GM12878 (cell line): Measurements from ENCODE around the gene PROC. TPM values are rescaled to one million over a fixed set of nuclear protein-coding genes. Genes with fewer than 3 reads are reported as not detected.

Experiments
- ATAC-seq: fragments of 200-7000 bp; cut with Tn5 transposase; 3 replicates; pipeline ENCODE4 v1.9.1; 2020; ENCODE audit warnings: mild to moderate bottlenecking, moderate library complexity
- BruUV-seq: library from RNA; stranded (reverse); fragments of 400-500 nt; replicated peaks from 2 replicates; lab custom pipeline; 2021; lab: Mats Ljungman, UMichigan
- CTCF ChIA-PET: fragments of 300-600 bp; sonication (Branson Sonifier 250); formaldehyde crosslinking; extraction: SDS; loops from one replicate; lab custom pipeline; 2021; ENCODE audit warnings: inconsistent platforms; lab: Yijun Ruan, JAX
- POLR2A ChIA-PET: fragments of 350-600 bp; formaldehyde crosslinking; extraction: SDS; loops from one replicate; lab custom pipeline; 2021; ENCODE audit warnings: inconsistent platforms; lab: Charles Lee
- RAD21 ChIA-PET: fragments of 300-600 bp; sonication (Branson Sonifier 250); formaldehyde crosslinking; loops from one replicate; lab custom pipeline; 2023; ENCODE audit warnings: antibody characterized with exemption; ENCODE audit not compliant: unreplicated experiment; lab: Charles Lee
- SMC1A ChIA-PET: fragments of 300-600 bp; sonication (Branson Sonifier 250); formaldehyde crosslinking; loops from one replicate; lab custom pipeline; 2023; ENCODE audit not compliant: unreplicated experiment, uncharacterized antibody; lab: Charles Lee
- DNase-seq: peaks from one replicate; pipeline ENCODE4 v3.0.0-alpha.2; 2011; ENCODE audit warnings: low read depth, low spot score
- FAIRE-seq: peaks from 3 replicates; lab custom pipeline; 2011; peaks lifted over from hg19 to GRCh38; lab: Jason Lieb, UNC
- H2AFZ ChIP-seq: 2 replicates; pipeline ENCODE4 v1.6.0; 2011; ENCODE audit warnings: low read depth, low read length, control low read depth; ENCODE audit not compliant: control insufficient read depth
- H3K27ac ChIP-seq: 2 replicates; pipeline ENCODE4 v1.5.1; 2011; ENCODE audit warnings: control low read depth; ENCODE audit not compliant: control insufficient read depth, insufficient read depth
- H3K27me3 ChIP-seq, 2 experiments: replicated peaks in 1 of 2; 2 replicates each; pipeline versions ENCODE4 v1.6.0 to v1.6.1; 2011; ENCODE audit warnings: low read length in 1 of 2; ENCODE audit not compliant: control insufficient read depth in 2 of 2, insufficient read depth in 2 of 2
- H3K36me3 ChIP-seq, 2 experiments: 2 replicates each; pipeline ENCODE4 v1.5.1; 2011; ENCODE audit warnings: low read length in 1 of 2; ENCODE audit not compliant: control insufficient read depth in 2 of 2, insufficient read depth in 2 of 2
- H3K4me1 ChIP-seq: 2 replicates; pipeline ENCODE4 v1.6.1; 2011; ENCODE audit warnings: mild to moderate bottlenecking, low read length, moderate library complexity, mixed read lengths; ENCODE audit not compliant: control insufficient read depth, insufficient read depth
- H3K4me2 ChIP-seq: 2 replicates; pipeline ENCODE4 v1.6.0; 2011; ENCODE audit warnings: control low read depth; ENCODE audit not compliant: control insufficient read depth, insufficient read depth
- H3K4me3 ChIP-seq: fragments of 200-600 bp; sonication (generic); 2 replicates; pipeline ENCODE4 v1.5.1; 2016
- H3K79me2 ChIP-seq: 2 replicates; pipeline ENCODE4 v1.6.0; 2011; ENCODE audit warnings: low read length; ENCODE audit not compliant: control insufficient read depth, insufficient read depth
- H3K9ac ChIP-seq: 2 replicates; pipeline ENCODE4 v1.8.0; 2011; ENCODE audit warnings: low read length, control low read depth, mixed read lengths; ENCODE audit not compliant: control insufficient read depth, insufficient read depth
- H3K9me3 ChIP-seq: replicated peaks from 3 replicates; pipeline ENCODE4 v1.5.1; 2011; ENCODE audit warnings: mild to moderate bottlenecking, low read length; ENCODE audit not compliant: control insufficient read depth, insufficient read depth
- H4K20me1 ChIP-seq: 2 replicates; pipeline ENCODE4 v1.6.0; 2011; ENCODE audit not compliant: control insufficient read depth, insufficient read depth
- ASH2L ChIP-seq: fragments of 300-600, 200-600 bp; sonication (generic); IDR thresholded peaks from 2 replicates; pipeline ENCODE4 v1.6.1; 2017; ENCODE audit warnings: low read depth, mild to moderate bottlenecking, borderline replicate concordance
- CBX5 ChIP-seq: sonication (generic); IDR thresholded peaks from 2 replicates; pipeline ENCODE4 v1.6.1; 2016; ENCODE audit warnings: low read depth, moderate library complexity, mild to moderate bottlenecking, inconsistent platforms
- CREB1 ChIP-seq: IDR thresholded peaks from 2 replicates; pipeline ENCODE4 v1.6.1; 2012; ENCODE audit warnings: low read depth, mild to moderate bottlenecking, inconsistent platforms
- EZH2 ChIP-seq: IDR thresholded peaks from 2 replicates; pipeline ENCODE4 v1.6.1; 2012; ENCODE audit warnings: low read depth, mild to moderate bottlenecking, control low read depth, inconsistent platforms, low read length, borderline replicate concordance; ENCODE audit not compliant: control insufficient read depth
- HCFC1 ChIP-seq: fragments of 150-350 bp; IDR thresholded peaks from 2 replicates; pipeline ENCODE4 v1.6.1; 2014; ENCODE audit warnings: low read length
- WGBS: methylation state at CpG from one replicate; pipeline ENCODE4 v1.1.6; 2016; ENCODE audit warnings: low lambda C conversion rate; ENCODE audit not compliant: insufficient replicate concordance, insufficient coverage; ENCODE audit errors: missing lambda C conversion rate; 5-methylcytosine and 5-hydroxymethylcytosine counted together
- in situ Hi-C: fragments of 300-500 bp; cut with MboI; formaldehyde crosslinking; loops from 9 replicates; pipeline ENCODE4 v1.14.3; 2018; ENCODE audit warnings: mixed read lengths
- intact Hi-C: fragments of 100-400 bp; cut with micrococcal nuclease; formaldehyde crosslinking; loops from one replicate; pipeline ENCODE4 v1.14.2; 2022; ENCODE audit not compliant: unreplicated experiment
- polyA plus RNA-seq, 11 experiments: library from polyadenylated mRNA; depleted of rRNA in 4 of 11; unstranded in 6 of 11; stranded (reverse) in 5 of 11; fragments of >200 nt; fragmentation: Nextera tagmentation in 4 of 11; fragmentation: Illumina TruSeq in 1 of 11; extraction: Ambion mirVana in 4 of 11; extraction: Trizol in 1 of 11; gene quantifications; 1 replicate in 1 of 11; 2 replicates in 10 of 11; pipeline versions ENCODE4 v1.2.1 to v1.2.3, GENCODE V29; 2011 to 2016; ENCODE audit warnings: inconsistent platforms in 2 of 11, missing spikeins in 2 of 11, low read depth in 1 of 11
- total RNA-seq, 4 experiments: library from RNA; depleted of rRNA in 3 of 4; stranded (reverse); fragments of >200 nt in 3 of 4; fragmentation: Illumina TruSeq in 1 of 4; extraction: Trizol in 1 of 4; gene quantifications; 2 replicates each; pipeline versions ENCODE4 v1.2.1 to v1.2.3, GENCODE V29; 2013 to 2021
- TF ChIP-seq, protein P1 (sequence below): fragments of 450-650 bp; IDR thresholded peaks from 2 replicates; pipeline ENCODE4 v1.6.1; 2017; ENCODE audit warnings: mild to moderate bottlenecking, low read depth, inconsistent platforms; ENCODE audit not compliant: poor library complexity, severe bottlenecking
- TF ChIP-seq, protein P2 (sequence below): IDR thresholded peaks from 2 replicates; pipeline ENCODE4 v1.6.1; 2011; ENCODE audit warnings: borderline replicate concordance, low read depth, mild to moderate bottlenecking, moderate library complexity, mixed read lengths, low read length; ENCODE audit not compliant: insufficient read depth; ENCODE audit errors: extremely low read length

The PROC gene
- total and polyA plus RNA-seq, 10 of the 15 experiments (the other 5 are each of a cell fraction or from before 2014, with no cell fraction given), result not detected

DNA sequence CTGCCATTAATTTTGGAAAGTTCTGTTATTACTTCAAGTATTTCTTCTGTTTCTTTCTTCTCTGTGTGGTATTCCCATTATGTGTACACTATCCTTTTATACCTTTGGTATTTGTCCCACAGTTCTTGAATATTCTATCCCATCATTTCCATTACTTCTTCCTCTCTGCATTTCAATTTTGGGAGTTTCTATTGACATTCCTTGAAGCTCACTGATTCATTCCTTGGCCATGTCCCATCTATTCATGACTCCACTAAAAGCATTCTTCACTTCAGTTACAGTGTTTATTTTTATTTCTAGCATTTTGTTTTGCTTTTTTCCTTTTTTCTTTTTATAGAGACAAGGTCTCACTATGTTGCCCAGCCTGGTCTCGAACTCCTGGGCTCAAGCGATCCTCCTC, 30.3 kb downstream of the PROC start:
- ATAC-seq, result no peak
- no peaks in the 10 kb centered on the region for H3K36me3 ChIP-seq
- no peak overlapping the region for H3K27ac ChIP-seq
- H2AFZ ChIP-seq, result no peak overlapping the region
- ChIA-PET POLR2A (no interaction called here), SMC1A (no interaction called here), CTCF (no interaction called here), RAD21 (no interaction called here)
- BruUV-seq, result no TSS peak
- no peak overlapping the region for H3K4me3 ChIP-seq
- no peaks in the 10 kb centered on the region for H3K79me2 ChIP-seq
- no peak overlapping the region for H3K9ac ChIP-seq
- H4K20me1 ChIP-seq, result no peaks in the 10 kb centered on the region
- FAIRE-seq, result no peak
- no peak for DNase-seq
- H3K4me1 ChIP-seq, result no peaks in the 10 kb centered on the region
- no peaks in the 10 kb centered on the region; the same call in 2 of the 3 replicates for H3K9me3 ChIP-seq
- TF ChIP-seq EZH2 (no peak), CREB1 (no peak), HCFC1 (no peak), ASH2L (no peak), CBX5 (no peak)
- TF ChIP-seq, protein P1, sequence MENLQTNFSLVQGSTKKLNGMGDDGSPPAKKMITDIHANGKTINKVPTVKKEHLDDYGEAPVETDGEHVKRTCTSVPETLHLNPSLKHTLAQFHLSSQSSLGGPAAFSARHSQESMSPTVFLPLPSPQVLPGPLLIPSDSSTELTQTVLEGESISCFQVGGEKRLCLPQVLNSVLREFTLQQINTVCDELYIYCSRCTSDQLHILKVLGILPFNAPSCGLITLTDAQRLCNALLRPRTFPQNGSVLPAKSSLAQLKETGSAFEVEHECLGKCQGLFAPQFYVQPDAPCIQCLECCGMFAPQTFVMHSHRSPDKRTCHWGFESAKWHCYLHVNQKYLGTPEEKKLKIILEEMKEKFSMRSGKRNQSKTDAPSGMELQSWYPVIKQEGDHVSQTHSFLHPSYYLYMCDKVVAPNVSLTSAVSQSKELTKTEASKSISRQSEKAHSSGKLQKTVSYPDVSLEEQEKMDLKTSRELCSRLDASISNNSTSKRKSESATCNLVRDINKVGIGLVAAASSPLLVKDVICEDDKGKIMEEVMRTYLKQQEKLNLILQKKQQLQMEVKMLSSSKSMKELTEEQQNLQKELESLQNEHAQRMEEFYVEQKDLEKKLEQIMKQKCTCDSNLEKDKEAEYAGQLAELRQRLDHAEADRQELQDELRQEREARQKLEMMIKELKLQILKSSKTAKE, result no peak
- TF ChIP-seq, protein P2, sequence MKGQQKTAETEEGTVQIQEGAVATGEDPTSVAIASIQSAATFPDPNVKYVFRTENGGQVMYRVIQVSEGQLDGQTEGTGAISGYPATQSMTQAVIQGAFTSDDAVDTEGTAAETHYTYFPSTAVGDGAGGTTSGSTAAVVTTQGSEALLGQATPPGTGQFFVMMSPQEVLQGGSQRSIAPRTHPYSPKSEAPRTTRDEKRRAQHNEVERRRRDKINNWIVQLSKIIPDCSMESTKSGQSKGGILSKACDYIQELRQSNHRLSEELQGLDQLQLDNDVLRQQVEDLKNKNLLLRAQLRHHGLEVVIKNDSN, result no peak
- WGBS, result 66% methylated on average over 2 of the region's 2 CpGs
- H3K27me3 ChIP-seq, result no peaks in the 10 kb centered on the region
- intact Hi-C loops (no loop called here), in situ Hi-C loops (no loop called here)
- no peak overlapping the region for H3K4me2 ChIP-seq
